Medulla oblongata (tissue), 1 donor: ENCODE results near the gene GAST.
A peak's percentile ranks its signal among the peaks of the same experiment; 100 is the strongest.

ENCODE experiments used
- DNase-seq: peaks from one replicate; pipeline ENCODE4 v3.0.0-alpha.2; 2015; ENCODE audit errors: extremely low spot score

GAST gene

DNA sequence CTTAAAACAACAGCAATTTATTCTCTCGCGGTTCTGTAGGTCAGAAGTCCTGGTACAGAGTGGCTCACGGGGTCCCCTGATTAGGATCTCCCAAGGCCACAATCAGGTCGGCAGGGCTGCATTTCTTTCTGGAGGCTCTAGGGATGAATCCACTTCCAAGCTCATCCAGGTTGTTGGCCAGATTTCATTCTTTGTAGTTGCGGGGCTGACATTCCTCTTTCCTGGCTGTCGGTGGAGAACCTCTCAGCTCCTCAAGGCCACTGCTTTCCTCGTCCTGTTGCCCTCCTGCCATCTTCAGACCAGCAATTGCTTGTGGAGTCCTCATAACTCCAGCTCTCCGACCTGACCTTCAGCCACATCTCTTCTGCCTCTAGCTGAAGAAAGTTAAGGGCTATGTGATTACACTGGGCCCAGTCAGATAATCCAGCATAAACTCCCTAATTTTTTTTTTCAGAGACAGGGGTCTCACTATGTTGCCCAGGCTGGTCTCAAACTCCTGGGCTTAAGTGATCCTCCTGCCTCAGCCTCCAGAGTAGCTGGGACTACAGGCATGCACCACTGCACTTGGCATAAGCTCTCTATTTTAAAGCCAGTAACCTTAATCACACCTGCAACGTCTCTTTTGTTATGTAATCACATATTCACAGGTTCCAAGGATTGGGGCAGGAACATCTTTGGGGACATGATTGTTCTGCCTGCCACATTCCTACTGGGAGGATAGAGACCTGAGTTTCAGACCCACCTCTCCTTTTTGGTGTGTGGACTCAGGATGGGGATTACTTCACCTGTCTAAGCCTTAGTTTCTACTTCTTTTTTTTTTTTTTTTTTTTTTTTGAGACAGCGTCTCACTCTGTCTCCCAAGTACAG, 4.1 kb upstream of the GAST start:
- no peak for DNase-seq

DNA sequence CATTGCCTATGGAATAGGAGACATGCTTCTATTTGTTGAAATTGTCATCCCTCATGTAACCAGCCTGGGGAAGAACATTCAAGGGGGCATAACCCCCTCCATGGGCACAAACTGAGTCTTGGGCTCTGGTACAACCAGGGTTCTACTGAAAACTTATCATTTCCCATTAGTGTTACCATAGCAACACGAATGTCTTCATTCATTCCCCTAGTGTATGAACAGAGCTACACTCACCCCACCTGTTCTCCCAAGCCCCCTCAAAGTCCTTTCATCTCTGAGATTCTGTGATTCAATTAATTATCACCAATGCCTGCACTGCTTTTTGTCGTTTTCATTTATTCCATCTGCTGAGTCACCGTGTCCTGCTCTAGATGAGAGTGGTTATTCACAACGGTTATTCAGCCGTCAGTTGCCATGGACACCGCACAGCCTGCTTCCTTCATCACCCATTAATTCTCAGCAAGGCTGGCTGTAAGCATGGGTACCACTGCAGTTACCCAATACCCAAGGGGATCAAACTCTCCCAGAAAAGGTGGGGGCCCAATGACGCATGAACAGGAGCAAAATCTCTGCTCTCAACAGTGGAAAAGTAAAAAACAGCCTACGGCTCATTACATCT, 1.6 kb upstream of the GAST start:
- DNase-seq, result peak; percentile 62

DNA sequence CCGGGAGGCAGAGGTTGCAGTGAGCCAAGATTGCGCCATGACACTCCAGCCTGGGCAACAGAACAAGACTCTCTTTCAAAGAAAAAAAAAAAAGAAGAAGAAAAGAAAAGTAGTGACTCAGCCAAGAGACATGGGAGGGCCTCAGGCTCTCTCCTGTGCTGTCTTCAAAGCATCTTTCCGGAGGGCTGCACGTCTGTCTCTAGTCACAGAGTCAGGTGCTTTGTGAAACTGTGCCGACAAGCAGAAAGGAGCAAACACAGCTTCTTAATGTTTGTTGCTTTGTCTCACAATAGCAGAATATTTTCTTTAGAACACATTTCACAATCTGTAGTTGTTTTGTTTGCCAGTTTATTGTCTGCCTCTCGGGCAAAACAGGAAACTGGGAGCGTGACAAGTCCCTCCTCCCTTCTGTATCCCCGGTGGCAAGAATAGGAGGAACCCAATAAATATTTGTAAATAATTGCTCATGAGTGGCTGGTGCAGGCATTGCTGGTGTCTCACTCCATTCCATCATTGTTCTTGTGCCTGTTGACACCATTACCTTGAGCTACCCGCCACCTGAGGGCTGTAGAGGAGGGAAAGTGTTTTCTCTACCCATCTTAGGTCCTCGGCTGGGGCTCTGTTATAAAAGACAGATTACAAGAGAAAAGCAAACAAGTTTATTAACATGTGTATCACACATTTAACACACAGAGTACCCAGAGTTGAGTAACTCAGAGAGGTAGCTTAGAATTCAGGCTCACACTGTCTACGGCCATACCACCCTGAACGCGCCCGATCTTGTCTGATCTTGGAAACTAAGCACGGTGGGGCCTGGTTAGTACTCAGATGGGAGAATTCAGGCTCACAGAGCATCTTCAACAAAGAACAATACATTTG, 5.5 kb downstream of the GAST start:
- peak; percentile 38 for DNase-seq

DNA sequence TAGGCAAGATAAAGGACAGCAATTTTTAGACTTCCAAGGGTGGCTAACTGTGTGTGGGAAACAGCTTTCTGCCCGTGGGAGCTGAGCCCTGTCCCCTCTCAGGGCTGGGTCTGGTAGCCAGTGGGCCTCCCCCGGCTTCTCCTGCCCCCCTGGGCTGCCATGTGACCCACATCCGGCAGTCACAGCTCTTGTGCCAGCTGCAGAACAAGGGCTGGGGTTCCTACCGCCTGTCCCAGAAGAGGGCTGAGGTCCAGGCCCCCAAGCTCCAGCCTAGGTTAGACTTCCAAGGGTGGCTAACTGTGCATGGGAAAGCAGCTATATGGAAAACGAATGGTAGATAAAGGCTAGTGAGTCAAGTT, 6.1 kb downstream of the GAST start:
- DNase-seq, result peak; percentile 48

DNA sequence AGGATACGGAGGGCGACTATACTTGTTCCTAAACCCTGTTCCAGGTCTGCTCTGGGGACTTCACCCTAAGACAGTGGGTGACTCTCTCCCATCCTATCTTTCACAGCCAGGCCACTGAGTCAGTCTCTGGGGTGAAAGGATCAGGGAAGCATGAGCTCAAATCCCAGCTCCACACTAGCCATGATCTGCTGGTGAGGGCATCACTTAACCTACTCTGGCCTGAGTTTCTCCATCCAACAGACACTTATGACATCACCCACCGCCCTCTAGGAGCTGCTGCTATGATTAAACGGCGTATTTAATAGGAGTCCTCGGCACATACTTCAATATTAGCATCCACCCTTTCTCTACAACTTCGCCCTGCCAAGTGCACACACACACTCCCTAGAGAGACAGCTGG, 10.1 kb downstream of the GAST start:
- no peak for DNase-seq

DNA sequence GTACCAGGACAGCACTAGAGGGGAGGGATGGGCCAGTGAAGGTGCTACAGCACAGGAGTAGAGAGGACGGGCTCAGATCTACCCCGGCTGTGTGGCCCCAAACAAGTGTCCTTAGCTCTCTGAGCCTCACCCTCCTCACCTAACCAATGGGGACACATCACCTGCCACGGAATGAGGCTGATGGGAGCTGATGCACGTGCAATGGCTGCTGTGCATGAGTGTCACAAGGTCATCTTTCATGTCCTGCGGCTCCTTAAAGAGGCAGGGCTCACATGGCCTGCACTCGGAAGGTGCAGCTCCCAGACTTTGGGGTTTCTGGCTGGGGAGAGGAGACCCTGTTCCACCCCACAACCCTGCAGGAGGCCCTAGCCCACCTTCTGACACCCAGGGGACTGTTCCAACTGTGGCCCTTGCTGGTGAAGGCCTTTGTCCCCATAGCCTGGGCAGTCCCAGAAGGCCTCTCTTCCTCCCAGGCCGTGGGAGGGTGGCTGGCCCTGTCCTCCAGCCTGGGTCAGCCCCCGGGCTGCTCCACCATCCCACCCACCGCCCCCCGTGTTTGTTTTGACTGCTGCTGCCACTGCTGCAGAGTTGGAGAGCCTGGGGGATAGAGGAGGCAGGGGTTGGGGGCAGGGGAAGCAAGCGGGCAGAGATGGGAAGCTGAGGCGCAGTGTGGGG, 11.8 kb downstream of the GAST start:
- no peak for DNase-seq

DNA sequence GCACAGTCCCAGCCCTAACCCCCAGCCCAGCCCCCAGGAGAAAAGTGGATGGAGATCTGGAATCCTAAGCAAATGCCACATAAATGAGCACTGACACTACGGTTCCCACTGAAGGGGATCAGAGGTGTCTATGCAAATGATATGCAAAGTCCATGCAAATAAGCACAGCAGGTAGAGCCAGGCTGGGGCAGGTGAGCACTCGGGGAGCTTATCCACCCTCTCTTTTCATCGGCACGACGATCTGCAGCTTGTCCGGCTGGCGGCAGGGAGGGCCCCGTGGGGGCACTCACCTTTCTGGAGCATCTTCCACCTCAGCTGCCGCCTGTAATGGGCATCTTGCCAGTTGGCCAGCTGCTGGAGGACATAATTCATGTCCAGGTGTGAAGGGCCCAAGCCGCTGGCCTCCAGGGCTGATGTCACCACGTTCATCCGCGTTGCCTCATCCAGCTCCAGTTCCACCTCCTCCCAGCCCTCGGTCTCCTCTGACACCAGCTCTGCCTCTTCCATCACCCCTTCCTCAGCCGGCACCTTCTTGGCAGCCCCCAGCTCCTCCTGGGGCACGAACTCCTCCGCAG, 12.4 kb downstream of the GAST start:
- no peak for DNase-seq

DNA sequence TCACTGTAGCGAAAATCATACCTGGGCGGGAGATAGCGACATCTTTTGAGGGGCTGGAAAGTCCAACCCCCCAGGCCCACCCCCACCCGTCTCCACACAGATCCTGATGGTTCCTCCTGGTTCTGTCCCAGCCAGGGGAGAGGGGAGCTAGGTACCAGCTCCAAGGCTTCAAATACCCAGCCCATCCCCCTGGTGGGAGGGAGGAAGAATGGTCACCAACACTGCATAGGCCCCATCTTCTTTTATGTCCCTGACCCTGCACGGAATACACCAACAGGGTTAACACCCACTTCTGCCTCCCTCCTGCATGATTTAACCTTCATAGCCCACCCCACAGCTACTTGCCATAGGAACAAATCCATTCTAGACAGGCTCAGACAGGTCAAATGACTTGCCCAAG, 13.0 kb downstream of the GAST start:
- no peak for DNase-seq

DNA sequence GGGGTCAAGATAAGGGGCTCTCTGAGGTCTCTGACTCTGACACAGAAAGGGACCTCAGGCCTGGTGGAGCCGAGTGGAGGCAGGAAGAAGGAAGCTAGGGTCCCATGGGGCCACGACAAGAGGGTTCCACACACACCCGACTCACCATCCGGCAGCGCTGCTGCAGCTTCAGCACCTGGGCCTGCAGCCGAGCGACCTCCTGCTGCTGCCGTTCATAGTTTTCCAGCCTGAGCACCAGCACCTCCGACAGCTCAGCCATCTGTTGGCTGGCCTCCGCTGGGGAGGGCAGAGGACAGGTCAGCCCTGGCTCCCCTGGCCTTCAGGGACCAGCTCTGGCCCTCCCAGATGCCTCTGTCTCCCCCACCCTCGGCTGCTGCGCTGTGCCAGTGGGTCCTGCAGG, 15.9 kb downstream of the GAST start:
- DNase-seq, result no peak

DNA sequence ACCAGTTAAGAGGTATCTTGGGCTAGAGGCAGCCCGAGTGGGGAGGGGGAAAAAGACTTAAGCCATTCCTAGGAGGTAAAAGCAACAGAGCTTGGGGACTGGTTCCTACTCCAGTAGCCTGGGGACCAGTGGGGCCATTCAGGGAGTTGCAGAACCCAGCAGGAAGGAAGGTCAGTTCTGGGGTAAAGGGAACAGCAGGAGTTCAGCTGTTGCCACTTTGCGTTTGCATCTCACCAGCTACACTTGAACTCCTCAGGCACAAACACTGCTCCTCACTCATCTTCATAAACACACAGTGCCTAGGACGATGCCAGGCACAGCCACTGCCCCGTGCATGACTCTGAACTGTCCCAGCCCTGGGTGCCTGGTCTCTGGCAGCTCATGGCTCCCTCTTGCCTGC, 18.3 kb downstream of the GAST start:
- DNase-seq, result no peak

DNA sequence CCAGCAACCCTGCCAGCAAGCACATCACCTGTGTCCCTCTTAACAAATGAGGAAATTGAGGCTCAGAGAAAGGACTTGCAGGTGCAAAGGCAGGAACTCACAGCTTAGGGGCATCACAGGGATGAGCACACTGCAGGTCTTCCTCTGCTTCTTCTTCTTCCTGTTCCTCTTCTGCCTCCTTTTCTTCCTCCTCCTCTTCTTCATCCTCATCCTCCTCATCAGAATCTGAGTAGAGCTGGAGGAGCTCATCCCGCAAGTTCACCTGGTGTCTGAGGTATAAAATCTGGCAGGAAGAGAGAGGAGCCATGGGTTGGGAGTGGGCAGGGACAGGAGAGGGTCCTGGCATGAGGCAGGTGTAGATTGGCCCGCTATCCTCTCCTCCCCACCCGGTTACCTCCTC, 19.7 kb downstream of the GAST start:
- DNase-seq, result no peak

DNA sequence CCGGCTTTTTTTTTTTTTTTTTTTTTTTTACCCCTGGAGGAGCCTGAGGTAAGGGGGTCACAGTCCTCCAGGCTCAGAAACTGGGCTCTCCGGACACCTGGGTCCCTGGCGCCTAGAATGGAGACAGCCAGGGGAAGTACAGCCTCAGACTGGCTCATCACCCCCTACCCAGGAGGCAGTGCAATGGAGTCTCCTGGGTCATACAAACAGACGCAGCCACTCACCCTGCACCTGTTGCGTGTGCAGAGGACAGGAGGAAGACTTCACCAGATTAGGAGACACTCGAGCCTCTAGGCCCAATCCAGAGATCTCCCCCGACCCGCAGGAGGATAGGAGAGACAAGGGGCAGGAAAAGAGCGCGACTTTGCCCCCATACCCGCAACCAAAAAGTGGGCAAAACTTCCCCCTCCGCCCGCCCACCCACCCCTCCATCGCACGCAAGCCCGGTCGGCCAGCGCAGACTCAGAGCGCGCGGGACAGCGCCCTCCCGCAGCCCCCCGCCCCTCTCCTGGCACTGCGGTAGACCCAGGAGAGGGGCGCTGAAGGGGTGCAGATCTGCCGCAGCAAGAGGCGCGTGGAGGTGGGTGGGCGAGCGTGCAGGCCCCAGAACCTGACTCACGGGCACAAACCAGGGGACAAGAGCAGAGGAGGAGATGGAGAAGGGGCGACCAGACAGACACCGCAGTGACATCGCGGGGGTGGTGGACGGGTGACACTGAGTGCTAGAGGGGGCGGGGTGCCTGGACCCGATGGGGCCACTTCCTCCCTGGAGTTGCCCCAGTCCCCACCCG, 21.4 kb downstream of the GAST start:
- no peak for DNase-seq

DNA sequence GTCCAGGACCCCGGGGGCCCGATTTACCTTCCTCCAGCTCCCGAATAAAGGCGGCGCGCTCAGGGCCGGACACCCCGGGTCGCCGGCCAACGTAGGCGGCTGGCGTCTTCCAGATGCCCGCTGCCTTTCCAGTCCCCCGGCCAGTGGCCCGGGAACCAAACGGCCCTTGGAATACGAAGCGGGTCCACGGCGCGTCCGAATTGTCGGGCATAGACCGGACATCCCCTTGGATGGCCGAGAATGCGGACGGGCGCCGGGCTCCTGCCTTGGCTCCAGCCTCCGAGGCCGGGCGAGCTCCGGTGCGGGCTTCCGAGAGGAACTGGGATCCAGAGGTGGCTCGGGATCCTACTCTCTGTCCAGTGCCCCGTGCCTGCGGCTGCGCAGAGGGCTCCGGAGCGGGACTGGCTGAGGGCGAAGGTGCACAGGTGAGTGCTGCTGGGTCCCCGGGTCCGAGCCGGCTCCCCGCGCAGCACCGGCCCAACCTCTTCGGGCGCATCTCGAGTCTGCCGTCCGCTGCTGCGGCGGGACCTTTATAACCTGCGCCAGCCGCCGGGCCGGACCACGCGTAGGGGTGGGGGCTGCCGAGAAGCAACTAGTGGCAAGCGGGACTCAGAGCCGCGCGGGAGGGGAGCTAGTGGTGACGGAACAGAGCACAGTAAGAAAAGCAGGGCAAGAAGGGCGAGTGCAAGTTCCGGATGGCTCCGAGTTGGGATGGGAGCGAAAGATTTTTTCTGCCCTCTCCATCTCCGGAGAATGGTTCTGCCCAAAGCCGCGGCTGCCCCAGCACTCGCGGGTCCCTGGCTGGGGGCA, 22.2 kb downstream of the GAST start, which contains the start of gene HAP1:
Gene HAP1, minus strand, starts transcription at position 505 of the 810 bp plus-strand sequence. Its CDS starts 9 bp downstream, at position 496.
- DNase-seq, result no peak

DNA sequence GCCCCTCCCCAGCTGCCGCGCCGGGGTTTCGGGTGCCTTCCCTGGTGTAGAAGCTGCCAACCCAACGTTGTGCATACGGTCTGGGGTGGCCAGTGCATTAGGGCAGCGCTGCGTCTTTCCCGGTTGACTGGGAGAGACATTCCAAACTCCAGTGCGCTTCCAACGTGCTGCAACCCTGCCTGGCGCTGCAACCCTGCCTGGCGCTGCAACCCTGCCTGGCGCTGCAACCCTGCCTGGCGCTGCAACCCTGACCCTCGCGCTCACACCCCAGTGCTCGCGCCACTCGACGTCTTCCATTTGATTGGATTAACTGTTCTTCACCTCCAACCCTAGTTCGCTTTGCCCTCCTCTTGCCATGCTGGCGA, 22.8 kb downstream of the GAST start:
- no peak for DNase-seq

DNA sequence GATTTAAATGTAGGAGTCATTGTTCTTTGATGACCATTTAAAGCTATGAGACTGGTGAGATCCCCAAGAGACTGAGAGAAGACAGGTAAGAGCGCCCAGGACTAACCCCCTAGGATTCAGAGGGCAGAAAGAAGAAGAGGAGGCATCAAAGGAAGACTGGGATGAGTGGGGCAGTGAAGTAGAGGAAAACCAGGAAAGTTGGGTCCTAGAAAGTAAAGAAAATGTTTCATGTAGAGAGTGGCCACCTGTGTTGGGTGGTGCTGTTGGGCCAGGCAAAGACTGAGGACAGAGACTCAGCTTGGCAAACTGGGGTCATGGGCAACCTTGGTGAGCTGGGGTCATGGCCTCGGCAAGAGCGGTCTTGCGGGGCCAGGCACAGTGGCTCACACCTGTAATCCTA, 23.6 kb downstream of the GAST start:
- no peak for DNase-seq

DNA sequence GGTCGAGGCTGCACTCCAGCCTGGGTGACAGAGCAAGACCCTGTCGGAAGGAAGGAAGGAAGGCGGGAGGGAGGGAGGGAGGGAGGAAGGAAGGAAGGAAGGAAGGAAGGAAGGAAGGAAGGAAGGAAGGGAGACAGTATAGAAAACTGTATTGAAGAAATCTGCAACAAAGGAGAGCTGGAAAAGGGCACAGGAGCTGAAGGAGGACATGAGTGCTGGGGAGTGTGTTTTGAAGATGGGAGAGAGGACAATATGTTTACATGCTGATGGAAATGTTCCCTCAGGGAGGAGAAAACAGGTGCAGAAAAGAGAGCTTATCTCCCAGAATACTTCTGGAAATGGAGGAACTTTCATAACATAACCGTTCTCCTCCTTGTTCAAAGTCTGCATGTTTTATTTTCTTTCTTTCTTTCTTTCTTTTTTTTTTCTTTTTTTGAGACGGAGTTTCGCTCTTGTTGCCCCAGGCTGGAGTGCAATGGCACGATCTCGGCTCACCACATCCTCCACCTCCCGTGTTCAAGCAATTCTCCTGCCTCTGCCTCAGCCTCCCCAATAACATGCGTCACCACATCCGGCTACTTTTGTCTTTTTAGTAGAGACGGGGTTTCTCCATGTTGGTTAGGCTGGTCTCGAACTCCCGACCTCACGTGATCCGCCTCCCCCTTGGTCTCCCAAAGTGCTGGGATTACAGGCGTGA, 25.0 kb downstream of the GAST start:
- no peak for DNase-seq

DNA sequence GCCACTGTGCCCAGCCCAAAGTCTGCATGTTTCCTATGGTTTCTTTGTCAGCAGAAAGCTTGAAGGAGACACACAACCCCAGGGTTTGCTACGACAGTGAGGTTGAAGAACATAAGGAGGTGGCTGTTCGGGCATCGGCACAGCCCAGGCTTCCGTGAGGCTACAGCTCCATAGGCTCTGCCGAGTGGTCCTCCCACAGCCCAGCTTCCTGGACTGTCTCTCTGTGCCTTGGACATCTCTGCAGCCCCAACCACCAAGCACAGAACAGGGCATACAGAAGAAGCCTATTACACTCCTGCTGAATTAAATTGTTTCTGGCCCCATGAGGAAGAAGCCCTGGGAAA, 25.5 kb downstream of the GAST start:
- no peak for DNase-seq

DNA sequence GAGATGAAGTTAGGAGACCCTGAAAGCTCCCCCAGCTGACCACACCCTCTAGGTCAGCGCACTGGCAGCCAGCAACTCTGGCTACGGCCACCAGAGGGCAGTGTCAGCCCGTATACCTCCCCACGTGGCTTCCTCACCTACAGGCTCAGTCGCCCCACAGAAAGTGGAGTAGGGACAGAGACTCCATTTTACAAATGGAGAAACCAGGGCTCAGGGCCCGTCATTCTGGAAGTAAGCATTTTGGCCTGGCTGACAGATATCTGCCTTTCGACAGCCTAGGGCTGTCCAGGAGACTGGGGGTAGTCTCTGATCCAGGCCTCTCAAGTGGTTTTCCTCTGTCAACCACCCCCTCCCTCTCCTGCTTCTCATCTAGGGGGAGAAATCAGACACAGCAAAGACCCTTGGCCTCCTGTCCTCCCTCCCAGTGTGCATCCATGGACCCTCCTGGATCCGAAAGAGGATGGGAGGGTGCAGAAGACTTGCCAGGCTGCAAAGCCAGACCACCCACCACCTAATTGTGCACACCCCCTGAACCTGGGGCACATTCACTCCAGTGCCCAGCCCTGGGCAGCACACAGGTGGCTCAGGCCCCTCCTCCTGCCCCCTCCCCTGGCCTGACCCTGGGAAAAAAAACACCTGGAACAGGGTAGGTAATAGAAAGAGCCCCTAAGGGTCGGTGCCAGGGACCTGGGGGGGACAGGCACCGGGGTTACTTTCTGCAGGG, 26.1 kb downstream of the GAST start:
- DNase-seq, result peak; percentile 77

DNA sequence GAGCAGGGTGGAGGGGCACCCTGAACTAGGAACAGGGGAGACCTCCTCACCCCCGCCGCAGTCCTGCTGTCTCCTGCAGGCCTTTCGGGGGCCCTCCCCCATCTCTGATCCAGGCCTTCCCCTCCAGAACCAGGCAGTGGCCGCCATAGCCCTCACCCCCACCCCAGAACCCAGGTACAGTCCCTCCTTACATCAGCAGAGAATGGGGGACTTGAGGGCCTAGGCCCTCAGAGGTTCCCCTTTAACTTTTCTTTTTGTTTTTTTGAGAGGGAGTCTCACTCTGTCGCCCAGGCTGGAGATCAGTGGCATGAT, 26.6 kb downstream of the GAST start:
- no peak for DNase-seq
